ENCODE data around the gene ROBO1. TPM values are rescaled to one million over a fixed set of nuclear protein-coding genes. Genes with fewer than 3 reads are reported as not detected.

Gene ROBO1
- total and polyA plus RNA-seq, 2 donors (not counting 1 experiment from before 2014, with no cell fraction given) = 0.27 to 3.2 TPM

DNA sequence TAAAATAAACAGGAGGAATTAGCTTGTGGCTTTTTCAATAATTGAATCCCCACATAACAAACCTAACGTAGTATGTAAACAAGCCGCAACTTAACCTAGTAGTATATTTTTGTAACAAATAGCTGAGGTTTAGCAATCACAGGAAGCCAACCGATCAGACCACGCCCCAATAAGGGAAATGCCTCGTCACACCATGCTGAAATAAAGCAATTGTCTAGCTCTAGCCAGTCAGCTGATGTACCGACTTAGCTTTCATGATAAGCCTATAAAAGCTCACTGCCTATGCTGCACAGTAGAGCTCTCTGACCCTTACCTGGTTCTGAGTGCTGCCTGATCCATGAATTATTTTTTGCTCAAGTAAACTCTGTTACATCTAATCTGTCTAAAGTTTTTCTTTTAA lies 208.9 kb downstream of the ROBO1 start:
- no peak overlapping the region for H3K4me2 ChIP-seq (replicated peaks; ENCODE audit: low read depth, low read length, poor library complexity, severe bottlenecking)
- H3K27me3 ChIP-seq (replicated peaks in 1 of 4; ENCODE audit: control extremely low read depth in 1 of 4, control insufficient read depth in 3 of 4, insufficient read depth in 4 of 4, low read length in 3 of 4) = no peaks in the 10 kb centered on the region
- ChIA-PET POLR2A (no interaction called here), CTCF (no interaction called here)
- Mint-ChIP-seq H3K4me1 (no peaks in the 10 kb centered on the region), H3K27ac (no peak overlapping the region), H3K9me3 (ENCODE audit: insufficient read depth) (no peaks in the 10 kb centered on the region), H3K27me3 (no peaks in the 10 kb centered on the region), H3K4me3 (no peak overlapping the region)
- TF ChIP-seq EZH2 (IDR thresholded peaks at IDR 0.05; ENCODE audit: borderline replicate concordance, insufficient read depth, low read depth, low read length, poor library complexity, severe bottlenecking) = no peak
- TF ChIP-seq, protein P1, sequence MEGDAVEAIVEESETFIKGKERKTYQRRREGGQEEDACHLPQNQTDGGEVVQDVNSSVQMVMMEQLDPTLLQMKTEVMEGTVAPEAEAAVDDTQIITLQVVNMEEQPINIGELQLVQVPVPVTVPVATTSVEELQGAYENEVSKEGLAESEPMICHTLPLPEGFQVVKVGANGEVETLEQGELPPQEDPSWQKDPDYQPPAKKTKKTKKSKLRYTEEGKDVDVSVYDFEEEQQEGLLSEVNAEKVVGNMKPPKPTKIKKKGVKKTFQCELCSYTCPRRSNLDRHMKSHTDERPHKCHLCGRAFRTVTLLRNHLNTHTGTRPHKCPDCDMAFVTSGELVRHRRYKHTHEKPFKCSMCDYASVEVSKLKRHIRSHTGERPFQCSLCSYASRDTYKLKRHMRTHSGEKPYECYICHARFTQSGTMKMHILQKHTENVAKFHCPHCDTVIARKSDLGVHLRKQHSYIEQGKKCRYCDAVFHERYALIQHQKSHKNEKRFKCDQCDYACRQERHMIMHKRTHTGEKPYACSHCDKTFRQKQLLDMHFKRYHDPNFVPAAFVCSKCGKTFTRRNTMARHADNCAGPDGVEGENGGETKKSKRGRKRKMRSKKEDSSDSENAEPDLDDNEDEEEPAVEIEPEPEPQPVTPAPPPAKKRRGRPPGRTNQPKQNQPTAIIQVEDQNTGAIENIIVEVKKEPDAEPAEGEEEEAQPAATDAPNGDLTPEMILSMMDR (IDR thresholded peaks at IDR 0.05) = no peak
- no peaks in the 10 kb centered on the region for H3K9me3 ChIP-seq (ENCODE audit: control extremely low read depth in 1 of 3, control insufficient read depth in 2 of 3, insufficient read depth in 1 of 3, low read length in 2 of 3)
- DNase-seq = no peak
- WGBS (ENCODE audit: insufficient coverage) = 65% methylated on average over 4 of the region's 6 CpGs
- no peaks in the 10 kb centered on the region for H4K20me1 ChIP-seq (ENCODE audit: control insufficient read depth, insufficient read depth, low read length, poor library complexity, severe bottlenecking)
- no peak overlapping the region for H3K27ac ChIP-seq (ENCODE audit: low read length in 2 of 2)
- no peaks in the 10 kb centered on the region for H3K4me1 ChIP-seq (ENCODE audit: control insufficient read depth in 2 of 2, insufficient read depth in 2 of 2, low read length in 2 of 2)
- H2AFZ ChIP-seq (ENCODE audit: insufficient read depth, low read depth, low read length, poor library complexity, severe bottlenecking) = no peak overlapping the region
- no peaks in the 10 kb centered on the region for H3K79me2 ChIP-seq (ENCODE audit: control insufficient read depth, insufficient read depth, low read length)
- H3K4me3 ChIP-seq (ENCODE audit: control extremely low read depth in 1 of 5, extremely low read depth in 1 of 5, insufficient read depth in 1 of 5, low read depth in 2 of 5, low read length in 4 of 5) = no peak overlapping the region
- no peak for ATAC-seq (ENCODE audit: low read depth)
- intact Hi-C loops (cut with micrococcal nuclease) = no loop called here
- H3K9ac ChIP-seq (ENCODE audit: low read length) = no peak overlapping the region
- no peaks in the 10 kb centered on the region for H3K36me3 ChIP-seq (replicated peaks in 1 of 2; ENCODE audit: control extremely low read depth in 1 of 2, control insufficient read depth in 1 of 2, extremely low read depth in 1 of 2, insufficient read depth in 2 of 2, low read length in 1 of 2)

DNA sequence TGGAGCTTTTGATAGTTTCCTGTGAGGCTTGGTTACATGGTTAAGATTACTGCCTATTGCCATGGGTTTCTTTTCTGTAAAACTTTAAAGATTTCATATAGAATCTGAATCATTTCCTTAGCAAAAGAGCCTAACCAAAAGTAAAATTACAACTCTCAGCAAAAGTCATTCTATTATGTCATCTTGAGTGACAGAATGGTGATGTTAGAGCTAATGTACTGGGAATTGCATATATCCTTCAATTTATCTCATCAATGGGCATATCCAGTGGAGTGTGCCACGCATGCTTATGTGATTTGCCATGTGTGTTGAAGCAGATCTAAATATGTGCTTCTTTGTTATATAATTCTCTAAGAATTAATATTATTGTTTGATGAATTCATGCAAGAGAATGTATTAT lies 212.1 kb downstream of the ROBO1 start:
- intact Hi-C loops (cut with micrococcal nuclease) = no loop called here
- Histone ChIP-seq H3K4me2 (replicated peaks; ENCODE audit: low read depth, low read length, poor library complexity, severe bottlenecking) (no peak overlapping the region), H3K9ac (ENCODE audit: low read length) (no peak overlapping the region), H3K27me3 (replicated peaks in 1 of 4; ENCODE audit: control extremely low read depth in 1 of 4, control insufficient read depth in 3 of 4, insufficient read depth in 4 of 4, low read length in 3 of 4) (no peaks in the 10 kb centered on the region), H2AFZ (ENCODE audit: insufficient read depth, low read depth, low read length, poor library complexity, severe bottlenecking) (no peak overlapping the region), H3K9me3 (ENCODE audit: control extremely low read depth in 1 of 3, control insufficient read depth in 2 of 3, insufficient read depth in 1 of 3, low read length in 2 of 3) (no peaks in the 10 kb centered on the region), H3K36me3 (replicated peaks in 1 of 2; ENCODE audit: control extremely low read depth in 1 of 2, control insufficient read depth in 1 of 2, extremely low read depth in 1 of 2, insufficient read depth in 2 of 2, low read length in 1 of 2) (no peaks in the 10 kb centered on the region), H3K79me2 (ENCODE audit: control insufficient read depth, insufficient read depth, low read length) (no peaks in the 10 kb centered on the region), H3K4me1 (ENCODE audit: control insufficient read depth in 2 of 2, insufficient read depth in 2 of 2, low read length in 2 of 2) (no peaks in the 10 kb centered on the region), H3K27ac (ENCODE audit: low read length in 2 of 2) (no peak overlapping the region), H3K4me3 (ENCODE audit: control extremely low read depth in 1 of 5, extremely low read depth in 1 of 5, insufficient read depth in 1 of 5, low read depth in 2 of 5, low read length in 4 of 5) (no peak overlapping the region), H4K20me1 (ENCODE audit: control insufficient read depth, insufficient read depth, low read length, poor library complexity, severe bottlenecking) (no peaks in the 10 kb centered on the region)
- DNase-seq (no peak), ATAC-seq (ENCODE audit: low read depth) (no peak)
- Mint-ChIP-seq H3K27ac (no peak overlapping the region), H3K9me3 (ENCODE audit: insufficient read depth) (no peaks in the 10 kb centered on the region), H3K4me1 (no peaks in the 10 kb centered on the region), H3K4me3 (no peak overlapping the region), H3K27me3 (no peaks in the 10 kb centered on the region)
- WGBS (ENCODE audit: insufficient coverage) = no CpG with 5 or more reads among the region's 1 CpG
- ChIA-PET POLR2A (no interaction called here), CTCF (no interaction called here)
- TF ChIP-seq, protein P1 (IDR thresholded peaks at IDR 0.05) = no peak
- no peak for TF ChIP-seq EZH2 (IDR thresholded peaks at IDR 0.05; ENCODE audit: borderline replicate concordance, insufficient read depth, low read depth, low read length, poor library complexity, severe bottlenecking)

Measured in B cell (primary cell).